ENCODE results near the gene UBASH3B. TPM values are rescaled to one million over a fixed set of nuclear protein-coding genes. Genes with fewer than 3 reads are reported as not detected.

The UBASH3B gene
- total RNA-seq, 1 donor: 21.4 TPM

DNA sequence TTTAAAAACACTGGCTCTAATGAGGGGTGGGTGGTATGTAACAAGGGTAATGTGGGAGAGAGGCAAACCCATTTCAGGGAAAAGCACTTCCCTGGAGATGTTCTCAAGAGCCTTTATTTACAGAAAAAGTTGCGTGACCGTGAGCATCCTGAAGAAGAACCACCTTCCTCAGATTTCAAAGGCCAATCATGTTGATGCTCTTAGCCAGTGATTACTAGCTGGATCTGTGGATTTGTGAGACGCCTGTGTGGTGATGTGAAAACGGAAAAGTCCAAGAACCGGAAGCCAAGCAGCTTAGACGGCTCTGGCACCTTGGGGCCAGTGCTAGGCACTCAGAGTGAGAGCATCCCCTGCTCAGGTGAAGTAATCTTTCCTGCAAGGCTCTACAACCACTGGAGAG, 12.6 kb upstream of the UBASH3B start:
- Histone ChIP-seq H4K20me1 (ENCODE audit: insufficient read depth, low read length) (no peaks in the 10 kb centered on the region), H2AFZ (ENCODE audit: low read length) (peak overlapping the region; percentile 31), H3K27me3 (ENCODE audit: insufficient read depth, low read length) (no peaks in the 10 kb centered on the region), H3K4me3 (ENCODE audit: insufficient read depth, low read length) (peak overlapping the region; percentile 22), H3K27ac (ENCODE audit: low read depth, low read length) (peak overlapping the region; percentile 88), H3K4me1 (ENCODE audit: insufficient read depth, low read length) (peaks cover 36% of the 10 kb centered on the region), H3K36me3 (ENCODE audit: insufficient read depth, low read length) (no peaks in the 10 kb centered on the region), H3K9me3 (ENCODE audit: low read depth, low read length) (no peaks in the 10 kb centered on the region), H3K4me2 (ENCODE audit: insufficient read depth, low read length) (peak overlapping the region; percentile 66), H3K79me2 (ENCODE audit: insufficient read depth, low read length) (no peaks in the 10 kb centered on the region)
- DNase-seq (ENCODE audit: insufficient read length, low spot score, missing footprints): peak; percentile 58
- TF ChIP-seq CTCF (IDR thresholded peaks at IDR 0.05; ENCODE audit: extremely low read depth, low read depth, low read length): no peak

DNA sequence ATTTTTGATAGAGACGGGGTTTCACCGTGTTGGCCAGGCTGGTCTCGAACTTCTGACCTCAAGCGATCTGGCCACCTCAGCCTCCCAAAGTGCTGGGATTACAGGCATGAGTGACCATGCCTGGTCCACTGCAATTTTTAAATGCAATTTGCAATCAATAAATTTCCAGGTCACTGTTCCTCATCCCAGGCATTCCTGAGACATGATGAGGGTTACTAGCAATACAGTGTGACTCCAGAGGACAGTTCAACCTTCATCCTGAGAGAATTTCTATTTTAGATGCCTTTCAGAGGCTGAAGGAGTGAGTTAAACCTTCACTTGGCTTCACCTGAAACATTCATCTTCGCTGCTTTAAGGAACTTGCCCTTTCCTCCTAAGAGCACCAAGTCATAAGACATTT, 9.7 kb upstream of the UBASH3B start:
- no peaks in the 10 kb centered on the region for H3K36me3 ChIP-seq (ENCODE audit: insufficient read depth, low read length)
- TF ChIP-seq CTCF (IDR thresholded peaks at IDR 0.05; ENCODE audit: extremely low read depth, low read depth, low read length): no peak
- peak overlapping the region; percentile 32 for H3K27ac ChIP-seq (ENCODE audit: low read depth, low read length)
- no peak overlapping the region for H3K4me3 ChIP-seq (ENCODE audit: insufficient read depth, low read length)
- H2AFZ ChIP-seq (ENCODE audit: low read length): no peak overlapping the region
- H3K4me2 ChIP-seq (ENCODE audit: insufficient read depth, low read length): no peak overlapping the region
- DNase-seq (ENCODE audit: insufficient read length, low spot score, missing footprints): no peak
- no peaks in the 10 kb centered on the region for H3K79me2 ChIP-seq (ENCODE audit: insufficient read depth, low read length)
- H4K20me1 ChIP-seq (ENCODE audit: insufficient read depth, low read length): no peaks in the 10 kb centered on the region
- H3K27me3 ChIP-seq (ENCODE audit: insufficient read depth, low read length): no peaks in the 10 kb centered on the region
- H3K9me3 ChIP-seq (ENCODE audit: low read depth, low read length): no peaks in the 10 kb centered on the region
- peaks cover 38% of the 10 kb centered on the region for H3K4me1 ChIP-seq (ENCODE audit: insufficient read depth, low read length)

GRCh38 chr11:122646549-122647340, 8.8 kb upstream of the UBASH3B start:
- H4K20me1 ChIP-seq (ENCODE audit: insufficient read depth, low read length): no peaks in the 10 kb centered on the region
- H3K9me3 ChIP-seq (ENCODE audit: low read depth, low read length): no peaks in the 10 kb centered on the region
- no peaks in the 10 kb centered on the region for H3K27me3 ChIP-seq (ENCODE audit: insufficient read depth, low read length)
- peaks cover 38% of the 10 kb centered on the region for H3K4me1 ChIP-seq (ENCODE audit: insufficient read depth, low read length)
- H3K4me2 ChIP-seq (ENCODE audit: insufficient read depth, low read length): peak overlapping the region; percentile 56
- peak overlapping the region; percentile 24 for H3K4me3 ChIP-seq (ENCODE audit: insufficient read depth, low read length)
- H3K36me3 ChIP-seq (ENCODE audit: insufficient read depth, low read length): no peaks in the 10 kb centered on the region
- DNase-seq (ENCODE audit: insufficient read length, low spot score, missing footprints): no peak
- no peaks in the 10 kb centered on the region for H3K79me2 ChIP-seq (ENCODE audit: insufficient read depth, low read length)
- H3K27ac ChIP-seq (ENCODE audit: low read depth, low read length): peak overlapping the region; percentile 85
- H2AFZ ChIP-seq (ENCODE audit: low read length): peak overlapping the region; percentile 1
- no peak for TF ChIP-seq CTCF (IDR thresholded peaks at IDR 0.05; ENCODE audit: extremely low read depth, low read depth, low read length)

DNA sequence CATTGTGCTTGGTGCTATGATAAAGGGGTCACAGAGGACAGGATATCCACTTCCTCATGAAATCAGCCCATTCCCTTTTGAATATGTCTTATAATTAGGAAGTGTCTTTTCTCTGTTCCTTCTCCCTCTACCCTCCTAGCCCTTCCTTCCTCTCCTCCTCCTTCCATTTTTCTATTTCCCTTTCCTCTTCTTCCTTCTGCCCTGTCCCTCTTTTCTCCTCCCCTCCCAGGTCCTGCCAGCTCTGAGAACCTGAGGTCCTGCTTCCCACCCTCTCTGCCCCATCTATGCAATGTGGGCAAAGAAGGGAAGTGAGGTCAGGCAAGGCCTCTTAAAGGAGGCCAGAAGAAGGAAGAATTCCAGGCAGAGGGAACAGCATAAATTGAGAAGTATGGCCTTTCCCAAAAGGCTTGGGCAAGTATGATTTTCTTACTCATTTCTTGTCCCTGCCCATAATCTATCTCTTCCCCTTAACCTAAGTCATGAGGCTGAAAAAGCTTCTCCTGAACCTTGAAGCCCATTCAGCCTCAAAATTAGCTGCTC, 7.7 kb upstream of the UBASH3B start:
- H3K9me3 ChIP-seq (ENCODE audit: low read depth, low read length): no peaks in the 10 kb centered on the region
- no peak for TF ChIP-seq CTCF (IDR thresholded peaks at IDR 0.05; ENCODE audit: extremely low read depth, low read depth, low read length)
- peaks cover 35% of the 10 kb centered on the region for H3K4me1 ChIP-seq (ENCODE audit: insufficient read depth, low read length)
- no peak overlapping the region for H3K4me2 ChIP-seq (ENCODE audit: insufficient read depth, low read length)
- H3K36me3 ChIP-seq (ENCODE audit: insufficient read depth, low read length): no peaks in the 10 kb centered on the region
- no peaks in the 10 kb centered on the region for H4K20me1 ChIP-seq (ENCODE audit: insufficient read depth, low read length)
- H3K4me3 ChIP-seq (ENCODE audit: insufficient read depth, low read length): no peak overlapping the region
- peak overlapping the region; percentile 85 for H3K27ac ChIP-seq (ENCODE audit: low read depth, low read length)
- H3K27me3 ChIP-seq (ENCODE audit: insufficient read depth, low read length): no peaks in the 10 kb centered on the region
- H3K79me2 ChIP-seq (ENCODE audit: insufficient read depth, low read length): no peaks in the 10 kb centered on the region
- no peak overlapping the region for H2AFZ ChIP-seq (ENCODE audit: low read length)
- no peak for DNase-seq (ENCODE audit: insufficient read length, low spot score, missing footprints)

All from osteoblast (primary cell).